Vagina (tissue), 2 donors: ENCODE results near the gene EYS.

Experiments
- CTCF ChIP-seq, 3 experiments: fragments of 450-650 bp in 2 of 3; fragments of 200-600 bp in 1 of 3; sonication (generic) in 1 of 3; IDR thresholded peaks; one replicate each; pipeline ENCODE4 v1.5.1; 2017 to 2019; ENCODE audit warnings: antibody characterized with exemption in 3 of 3, mild to moderate bottlenecking in 2 of 3, moderate library complexity in 2 of 3
- POLR2A ChIP-seq, 2 donors: fragments of 450-650 bp; IDR thresholded peaks; one replicate each; pipeline ENCODE4 v1.6.1; 2017; ENCODE audit warnings: antibody characterized with exemption in 2 of 2, mild to moderate bottlenecking in 2 of 2, moderate library complexity in 2 of 2
- POLR2AphosphoS5 ChIP-seq, 2 donors: sonication (generic); formaldehyde crosslinking; IDR thresholded peaks; one replicate each; pipeline ENCODE4 v1.9.0; 2017; ENCODE audit warnings: antibody characterized with exemption in 2 of 2, mild to moderate bottlenecking in 2 of 2, low read depth in 1 of 2; ENCODE audit not compliant: insufficient read depth in 1 of 2

- TF ChIP-seq CTCF (IDR thresholded peaks at IDR 0.05) (no peak), POLR2A (IDR thresholded peaks at IDR 0.05) (no peak), POLR2AphosphoS5 (IDR thresholded peaks at IDR 0.05; ENCODE audit: insufficient read depth in 1 of 2, low read depth in 1 of 2) (no peak)
Measured at GRCh38 chr6:64750910-64751309, 956.1 kb downstream of the EYS start.
